Measurements from ENCODE around the gene CRHR2.

CRHR2 gene

DNA sequence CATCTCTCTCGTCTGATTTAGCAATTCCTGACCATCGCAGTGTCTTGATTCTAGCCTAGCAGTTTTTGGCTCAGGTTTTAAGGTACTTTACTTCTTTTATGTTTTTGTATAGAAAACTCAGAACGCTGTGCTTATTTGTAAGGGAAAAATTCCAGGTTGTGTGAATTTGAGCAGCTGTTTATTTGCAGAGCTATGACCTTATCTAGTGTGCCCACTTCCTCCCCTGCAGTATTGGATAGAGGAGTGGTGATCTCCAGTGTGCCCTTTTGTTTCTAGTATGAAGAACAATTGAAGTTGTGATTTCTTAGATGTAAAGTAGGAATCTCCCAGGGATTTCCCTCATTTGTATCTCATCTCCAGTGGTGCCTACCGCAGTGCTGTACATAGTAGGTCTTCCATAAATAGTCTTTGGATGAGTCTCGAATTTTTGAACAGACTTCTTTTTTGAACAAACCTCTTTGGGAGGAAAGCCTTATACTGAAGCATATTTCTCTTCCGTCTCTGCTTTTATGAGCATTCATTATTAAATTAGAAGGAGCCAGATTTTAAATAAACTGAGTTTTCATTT is 47.5 kb downstream of the CRHR2 start:
- DNase-seq (ENCODE audit: low spot score), result no peak

GRCh38 chr7:30634193-30634626 is 48.0 kb downstream of the CRHR2 start:
- Histone ChIP-seq H3K9me3 (ENCODE audit: severe bottlenecking) (no peaks in the 10 kb centered on the region), H3K27me3 (ENCODE audit: insufficient read depth, poor library complexity, severe bottlenecking) (no peaks in the 10 kb centered on the region), H3K4me1 (ENCODE audit: insufficient read depth, poor library complexity, severe bottlenecking) (no peaks in the 10 kb centered on the region), H3K27ac (ENCODE audit: poor library complexity, severe bottlenecking) (no peak overlapping the region), H3K4me3 (ENCODE audit: severe bottlenecking) (no peak overlapping the region), H3K36me3 (ENCODE audit: low read depth) (peaks cover 75% of the 10 kb centered on the region)
- no peak for DNase-seq (ENCODE audit: low spot score)
- TF ChIP-seq, protein P1, sequence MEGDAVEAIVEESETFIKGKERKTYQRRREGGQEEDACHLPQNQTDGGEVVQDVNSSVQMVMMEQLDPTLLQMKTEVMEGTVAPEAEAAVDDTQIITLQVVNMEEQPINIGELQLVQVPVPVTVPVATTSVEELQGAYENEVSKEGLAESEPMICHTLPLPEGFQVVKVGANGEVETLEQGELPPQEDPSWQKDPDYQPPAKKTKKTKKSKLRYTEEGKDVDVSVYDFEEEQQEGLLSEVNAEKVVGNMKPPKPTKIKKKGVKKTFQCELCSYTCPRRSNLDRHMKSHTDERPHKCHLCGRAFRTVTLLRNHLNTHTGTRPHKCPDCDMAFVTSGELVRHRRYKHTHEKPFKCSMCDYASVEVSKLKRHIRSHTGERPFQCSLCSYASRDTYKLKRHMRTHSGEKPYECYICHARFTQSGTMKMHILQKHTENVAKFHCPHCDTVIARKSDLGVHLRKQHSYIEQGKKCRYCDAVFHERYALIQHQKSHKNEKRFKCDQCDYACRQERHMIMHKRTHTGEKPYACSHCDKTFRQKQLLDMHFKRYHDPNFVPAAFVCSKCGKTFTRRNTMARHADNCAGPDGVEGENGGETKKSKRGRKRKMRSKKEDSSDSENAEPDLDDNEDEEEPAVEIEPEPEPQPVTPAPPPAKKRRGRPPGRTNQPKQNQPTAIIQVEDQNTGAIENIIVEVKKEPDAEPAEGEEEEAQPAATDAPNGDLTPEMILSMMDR (IDR thresholded peaks at IDR 0.05; ENCODE audit: poor library complexity, severe bottlenecking), result no peak
- no peak for ATAC-seq (ENCODE audit: low read depth)

More for the DNA sequence above, 47.5 kb downstream of the CRHR2 start:
- H3K4me3 ChIP-seq (ENCODE audit: severe bottlenecking), result no peak overlapping the region
- no peak overlapping the region for H3K27ac ChIP-seq (ENCODE audit: poor library complexity, severe bottlenecking)
- peaks cover 70% of the 10 kb centered on the region for H3K36me3 ChIP-seq (ENCODE audit: low read depth)
- no peaks in the 10 kb centered on the region for H3K4me1 ChIP-seq (ENCODE audit: insufficient read depth, poor library complexity, severe bottlenecking)
- no peaks in the 10 kb centered on the region for H3K9me3 ChIP-seq (ENCODE audit: severe bottlenecking)
- TF ChIP-seq, protein P1 (IDR thresholded peaks at IDR 0.05; ENCODE audit: poor library complexity, severe bottlenecking), result no peak
- no peaks in the 10 kb centered on the region for H3K27me3 ChIP-seq (ENCODE audit: insufficient read depth, poor library complexity, severe bottlenecking)
- ATAC-seq (ENCODE audit: low read depth), result no peak

DNA sequence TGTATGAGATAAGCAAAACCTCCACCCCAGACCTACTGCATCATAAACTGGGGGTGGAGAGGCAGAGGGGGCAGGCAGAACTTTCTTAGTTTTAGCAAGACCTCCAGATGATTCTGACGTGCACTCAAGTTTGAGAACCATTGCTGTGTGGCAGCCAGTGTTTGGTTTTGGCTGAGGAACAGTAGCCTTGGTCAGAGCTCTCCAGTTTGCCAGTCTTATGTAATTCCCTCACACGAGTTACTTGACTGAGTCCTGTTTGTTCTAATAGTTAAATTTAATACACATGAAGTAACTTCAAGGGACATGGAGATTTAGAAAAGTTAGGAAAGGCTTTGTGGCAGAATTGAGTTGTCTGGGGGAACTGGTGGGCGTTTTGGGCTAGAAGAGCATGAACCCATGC is 49.0 kb downstream of the CRHR2 start:
- no peak for DNase-seq (ENCODE audit: low spot score)
- TF ChIP-seq, protein P1 (IDR thresholded peaks at IDR 0.05; ENCODE audit: poor library complexity, severe bottlenecking), result no peak
- Histone ChIP-seq H3K4me3 (ENCODE audit: severe bottlenecking) (no peak overlapping the region), H3K27me3 (ENCODE audit: insufficient read depth, poor library complexity, severe bottlenecking) (no peaks in the 10 kb centered on the region), H3K27ac (ENCODE audit: poor library complexity, severe bottlenecking) (no peak overlapping the region), H3K9me3 (ENCODE audit: severe bottlenecking) (no peaks in the 10 kb centered on the region), H3K4me1 (ENCODE audit: insufficient read depth, poor library complexity, severe bottlenecking) (no peaks in the 10 kb centered on the region), H3K36me3 (ENCODE audit: low read depth) (peaks cover 85% of the 10 kb centered on the region)
- no peak for ATAC-seq (ENCODE audit: low read depth)

DNA sequence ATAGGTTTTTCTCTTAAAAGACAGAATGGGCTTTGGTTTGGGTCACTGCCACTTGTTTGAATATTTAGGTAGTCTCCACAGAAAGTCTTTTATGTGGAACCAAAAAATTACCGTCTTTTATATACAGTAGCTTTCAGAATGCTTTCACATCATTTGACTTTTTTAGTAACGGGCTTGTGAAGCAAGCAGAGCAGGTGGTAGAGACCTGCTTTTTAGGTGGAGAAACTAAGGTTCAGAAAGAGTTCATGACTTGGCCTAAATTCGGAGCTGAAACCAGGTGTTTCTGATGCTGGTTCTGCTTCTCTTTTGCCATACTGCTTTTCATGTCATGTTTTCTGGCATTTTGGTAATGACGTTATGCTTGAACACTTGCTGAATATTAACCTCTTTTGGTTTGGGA is 51.3 kb downstream of the CRHR2 start:
- no peaks in the 10 kb centered on the region for H3K4me1 ChIP-seq (ENCODE audit: insufficient read depth, poor library complexity, severe bottlenecking)

GRCh38 chr7:30627026-30627425 is 55.2 kb downstream of the CRHR2 start:
- ATAC-seq (ENCODE audit: low read depth), result no peak
- Histone ChIP-seq H3K4me1 (ENCODE audit: insufficient read depth, poor library complexity, severe bottlenecking) (no peaks in the 10 kb centered on the region), H3K4me3 (ENCODE audit: severe bottlenecking) (no peak overlapping the region), H3K36me3 (ENCODE audit: low read depth) (peaks cover 99% of the 10 kb centered on the region), H3K27ac (ENCODE audit: poor library complexity, severe bottlenecking) (no peak overlapping the region), H3K27me3 (ENCODE audit: insufficient read depth, poor library complexity, severe bottlenecking) (no peaks in the 10 kb centered on the region), H3K9me3 (ENCODE audit: severe bottlenecking) (no peaks in the 10 kb centered on the region)
- TF ChIP-seq, protein P1 (IDR thresholded peaks at IDR 0.05; ENCODE audit: poor library complexity, severe bottlenecking), result no peak
- DNase-seq (ENCODE audit: low spot score), result no peak

More for the DNA sequence above, 51.3 kb downstream of the CRHR2 start:
- TF ChIP-seq, protein P1 (IDR thresholded peaks at IDR 0.05; ENCODE audit: poor library complexity, severe bottlenecking), result no peak
- Histone ChIP-seq H3K27me3 (ENCODE audit: insufficient read depth, poor library complexity, severe bottlenecking) (no peaks in the 10 kb centered on the region), H3K36me3 (ENCODE audit: low read depth) (peaks cover 100% of the 10 kb centered on the region), H3K9me3 (ENCODE audit: severe bottlenecking) (no peaks in the 10 kb centered on the region), H3K4me3 (ENCODE audit: severe bottlenecking) (no peak overlapping the region), H3K27ac (ENCODE audit: poor library complexity, severe bottlenecking) (no peak overlapping the region)
- ATAC-seq (ENCODE audit: low read depth) (no peak), DNase-seq (ENCODE audit: low spot score) (no peak)
